Activated CD4-positive, alpha-beta T cell treated with anti-CD3 and anti-CD28 coated beads, Interleukin-2, Interleukin-6, amounts not matched to agents 100 ng/mL and 50 ng/mL, durations not matched to agents 16 hours and 8 hours (primary cell): ENCODE data around the gene IL1RAPL1.
"Not testable (repeated sequence)": the region's sequence is repeated elsewhere in the genome, so short reads cannot be mapped to it uniquely, and the experiment has no call there.

Source experiments
- DNase-seq: peaks from one replicate; pipeline ENCODE4 v3.0.0-alpha.2; 2020

IL1RAPL1 gene

GRCh38 chrX:28988246-28988645 lies 401.0 kb downstream of the IL1RAPL1 start:
- DNase-seq = no peak

GRCh38 chrX:28997706-28998463 lies 410.6 kb downstream of the IL1RAPL1 start:
- DNase-seq = no peak

GRCh38 chrX:28998609-28999135 lies 411.4 kb downstream of the IL1RAPL1 start:
- no peak for DNase-seq

GRCh38 chrX:29012867-29013266 lies 425.6 kb downstream of the IL1RAPL1 start:
- no peak for DNase-seq

GRCh38 chrX:29023207-29023606 lies 436.0 kb downstream of the IL1RAPL1 start:
- DNase-seq = no peak

GRCh38 chrX:29024871-29025270 lies 437.6 kb downstream of the IL1RAPL1 start:
- DNase-seq = peak; percentile 3

GRCh38 chrX:29039501-29039900 lies 452.3 kb downstream of the IL1RAPL1 start:
- DNase-seq = no peak

- DNase-seq = no peak
Measured at GRCh38 chrX:29040160-29040559, 452.9 kb downstream of the IL1RAPL1 start.

- no peak for DNase-seq
Measured at GRCh38 chrX:29042341-29042740, 455.1 kb downstream of the IL1RAPL1 start.

GRCh38 chrX:29043746-29044145 lies 456.5 kb downstream of the IL1RAPL1 start:
- no peak for DNase-seq

GRCh38 chrX:29044423-29045184 lies 457.4 kb downstream of the IL1RAPL1 start:
- DNase-seq = no peak

GRCh38 chrX:29065477-29065876 lies 478.2 kb downstream of the IL1RAPL1 start:
- no peak for DNase-seq

- DNase-seq = no peak
Measured at GRCh38 chrX:29066516-29066915, 479.3 kb downstream of the IL1RAPL1 start.

GRCh38 chrX:29067351-29067750 lies 480.1 kb downstream of the IL1RAPL1 start:
- no peak for DNase-seq

GRCh38 chrX:29071525-29072320 lies 484.5 kb downstream of the IL1RAPL1 start:
- DNase-seq = no peak

- DNase-seq = no peak
Measured at GRCh38 chrX:29082558-29082957, 495.3 kb downstream of the IL1RAPL1 start.

- DNase-seq = no peak
Measured at GRCh38 chrX:29083823-29084222, 496.6 kb downstream of the IL1RAPL1 start.

- no peak for DNase-seq
Measured at GRCh38 chrX:29090811-29091210, 503.6 kb downstream of the IL1RAPL1 start.

- DNase-seq = no peak
Measured at GRCh38 chrX:29107231-29107630, 520.0 kb downstream of the IL1RAPL1 start.

- no peak for DNase-seq
Measured at GRCh38 chrX:29110041-29110440, 522.8 kb downstream of the IL1RAPL1 start.

GRCh38 chrX:29113221-29113620 lies 526.0 kb downstream of the IL1RAPL1 start:
- no peak for DNase-seq

- DNase-seq = not testable (repeated sequence)
Measured at GRCh38 chrX:29122817-29123216, 535.6 kb downstream of the IL1RAPL1 start.

- DNase-seq = no peak
Measured at GRCh38 chrX:29130905-29131304, 543.7 kb downstream of the IL1RAPL1 start.
